ENCODE measurements around the gene PDXK. TPM values are rescaled to one million over a fixed set of nuclear protein-coding genes. Genes with fewer than 3 reads are reported as not detected.

The PDXK gene
- total and polyA plus RNA-seq, 12 donors: 43.0 to 202 (median 95.3) TPM

DNA sequence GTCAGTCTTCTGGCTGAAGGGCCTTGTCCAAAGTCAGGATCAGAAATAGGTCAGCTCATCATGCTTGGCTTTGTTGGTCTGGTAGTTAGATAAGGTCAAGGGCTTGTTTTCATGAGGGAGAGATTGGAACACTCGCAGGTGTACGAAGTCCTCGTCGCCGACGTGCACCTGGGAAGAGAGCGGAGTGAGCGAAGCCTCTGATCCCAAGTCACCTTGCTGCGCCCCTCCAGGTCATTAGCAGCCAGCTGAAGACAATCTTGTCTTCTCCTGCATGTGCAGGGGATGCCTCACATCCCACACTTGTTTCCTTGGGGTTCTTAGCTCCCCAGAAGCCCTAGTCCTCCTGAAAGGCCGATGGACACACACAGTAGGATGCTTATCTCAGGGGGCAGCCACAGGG is 55.2 kb downstream of the PDXK start:
- no peak for TF ChIP-seq POLR2A (IDR thresholded peaks at IDR 0.05)
- TF ChIP-seq, protein P1, sequence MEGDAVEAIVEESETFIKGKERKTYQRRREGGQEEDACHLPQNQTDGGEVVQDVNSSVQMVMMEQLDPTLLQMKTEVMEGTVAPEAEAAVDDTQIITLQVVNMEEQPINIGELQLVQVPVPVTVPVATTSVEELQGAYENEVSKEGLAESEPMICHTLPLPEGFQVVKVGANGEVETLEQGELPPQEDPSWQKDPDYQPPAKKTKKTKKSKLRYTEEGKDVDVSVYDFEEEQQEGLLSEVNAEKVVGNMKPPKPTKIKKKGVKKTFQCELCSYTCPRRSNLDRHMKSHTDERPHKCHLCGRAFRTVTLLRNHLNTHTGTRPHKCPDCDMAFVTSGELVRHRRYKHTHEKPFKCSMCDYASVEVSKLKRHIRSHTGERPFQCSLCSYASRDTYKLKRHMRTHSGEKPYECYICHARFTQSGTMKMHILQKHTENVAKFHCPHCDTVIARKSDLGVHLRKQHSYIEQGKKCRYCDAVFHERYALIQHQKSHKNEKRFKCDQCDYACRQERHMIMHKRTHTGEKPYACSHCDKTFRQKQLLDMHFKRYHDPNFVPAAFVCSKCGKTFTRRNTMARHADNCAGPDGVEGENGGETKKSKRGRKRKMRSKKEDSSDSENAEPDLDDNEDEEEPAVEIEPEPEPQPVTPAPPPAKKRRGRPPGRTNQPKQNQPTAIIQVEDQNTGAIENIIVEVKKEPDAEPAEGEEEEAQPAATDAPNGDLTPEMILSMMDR (IDR thresholded peaks at IDR 0.05): no peak
- intact Hi-C loops (cut with DNase I): no loop called here
- H3K4me3 ChIP-seq: no peak overlapping the region
- DNase-seq: no peak
- no peaks in the 10 kb centered on the region for H3K9me3 ChIP-seq (replicated peaks in 1 of 3)
- H3K27me3 ChIP-seq: no peaks in the 10 kb centered on the region
- H3K4me1 ChIP-seq (replicated peaks in 1 of 2): peaks cover 7 to 13% of the 10 kb centered on the region in 2 donors
- 85 to 96% (median 94%) methylated on average over 8 to 10 of the region's 10 CpGs for WGBS, 4 donors
- H3K27ac ChIP-seq: no peak overlapping the region
- peaks cover 0 to 17% of the 10 kb centered on the region in 2 donors for H3K36me3 ChIP-seq (replicated peaks in 1 of 2)

DNA sequence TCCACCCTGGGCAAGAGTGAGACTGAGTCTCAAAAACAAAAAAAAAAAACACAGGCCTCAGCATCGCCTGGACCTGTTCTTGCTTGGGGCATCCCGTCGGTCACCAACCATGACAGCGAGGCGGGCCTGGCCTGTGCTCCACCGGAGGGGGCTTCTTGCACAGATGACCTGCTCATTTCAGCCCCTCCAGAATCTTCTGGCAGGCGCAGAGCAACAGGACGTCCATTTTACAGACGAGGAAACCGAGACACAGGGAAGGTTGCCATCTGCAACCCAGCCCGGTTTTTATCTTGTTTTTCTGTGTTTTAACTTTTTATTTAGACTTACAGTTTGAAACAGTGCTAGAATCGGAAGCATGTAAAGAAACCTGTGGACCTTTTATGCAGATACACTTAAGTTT is 56.3 kb downstream of the PDXK start:
- intact Hi-C loops (cut with DNase I): no loop called here
- DNase-seq: no peak
- Histone ChIP-seq H3K9me3 (replicated peaks in 1 of 3) (no peaks in the 10 kb centered on the region), H3K36me3 (replicated peaks in 1 of 2) (peaks cover 0 to 17% of the 10 kb centered on the region in 2 donors), H3K4me3 (peak overlapping the region in 2 of 4 donors; percentile 61 to 97), H3K27me3 (no peaks in the 10 kb centered on the region), H3K27ac (no peak overlapping the region), H3K4me1 (replicated peaks in 1 of 2) (peaks cover 7 to 13% of the 10 kb centered on the region in 2 donors)
- TF ChIP-seq POLR2A (IDR thresholded peaks at IDR 0.05): no peak
- TF ChIP-seq, protein P1 (IDR thresholded peaks at IDR 0.05): no peak
- 81 to 85% (median 82%) methylated on average over 12 of the region's 12 CpGs for WGBS, 4 donors

DNA sequence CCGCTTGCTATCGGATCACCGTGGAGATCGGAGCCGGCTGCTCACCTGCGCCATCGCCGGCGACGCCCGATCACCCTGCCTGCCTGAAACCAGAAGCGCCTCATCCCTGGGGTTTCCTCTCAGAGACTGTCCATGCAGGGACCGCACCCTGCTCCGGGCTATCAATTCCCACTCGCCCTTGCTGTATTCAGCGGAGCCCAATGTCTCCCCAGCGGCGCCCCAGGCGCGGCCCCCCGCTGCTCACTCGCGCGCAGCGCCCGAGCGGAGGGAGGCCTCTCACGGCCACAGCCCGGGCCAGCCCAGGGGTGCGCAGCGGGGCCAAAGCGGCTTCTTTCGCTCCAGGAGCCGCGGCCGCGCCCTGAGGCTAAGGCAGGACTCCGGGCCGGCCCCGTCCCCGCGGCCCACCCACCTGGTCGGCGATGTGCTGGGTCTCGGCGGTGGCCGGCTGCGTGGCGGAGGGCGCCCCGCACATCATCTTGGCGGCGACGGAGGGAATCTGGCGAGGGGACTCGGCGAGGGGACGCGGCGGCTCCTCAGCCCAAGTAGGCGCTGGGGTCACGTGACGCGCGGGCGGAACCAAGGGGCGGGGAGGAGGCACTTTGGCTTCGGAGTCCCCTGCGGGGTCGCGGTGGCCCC is 57.0 kb downstream of the PDXK start, which contains the start of gene CSTB:
Gene CSTB, minus strand, starts transcription at position 514 of the 636 bp plus-strand sequence. Its CDS starts 39 bp downstream, at position 475.
- 0 to 1% (median 0%) methylated on average over 3 to 71 of the region's 71 CpGs for WGBS, 4 donors
- Histone ChIP-seq H3K4me3 (peak within 1 kb of the TSS; percentile 51 to 97 (median 70)), H3K27me3 (no peaks in the 10 kb centered on the region), H3K9me3 (replicated peaks in 1 of 3) (no peaks in the 10 kb centered on the region), H3K4me1 (replicated peaks in 1 of 2) (peaks cover 7 to 13% of the 10 kb centered on the region in 2 donors), H3K36me3 (replicated peaks in 1 of 2) (peaks cover 0 to 17% of the 10 kb centered on the region in 2 donors), H3K27ac (peak within 1 kb of the TSS; percentile 52 to 94 (median 91))
- intact Hi-C loops (cut with DNase I): no loop called here
- TF ChIP-seq, protein P1 (IDR thresholded peaks at IDR 0.05): peak in 1 of 6 experiments; percentile 10
- peak; percentile 50 to 80 for TF ChIP-seq POLR2A (IDR thresholded peaks at IDR 0.05)
- DNase-seq: peak; percentile 80 to 86 (median 84)

DNA sequence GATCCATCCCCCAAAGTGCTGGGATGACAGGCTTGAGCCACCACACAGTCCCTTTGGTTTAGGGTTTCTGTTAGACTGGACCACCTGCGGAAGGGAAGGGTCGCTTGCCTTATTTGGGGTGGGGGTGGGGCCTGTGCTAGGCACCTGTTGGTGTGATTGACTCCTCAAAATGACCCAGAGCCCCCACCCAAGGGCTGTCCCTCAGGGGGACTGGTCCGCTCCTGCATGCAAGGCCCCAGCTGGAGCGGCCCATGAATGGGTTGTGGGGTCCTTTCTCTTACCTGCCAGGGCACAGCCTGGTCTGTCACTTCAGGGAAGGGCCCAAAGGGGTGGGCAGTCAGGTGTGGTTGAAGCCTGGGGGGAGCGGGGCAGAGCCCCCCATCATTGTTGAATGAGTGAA is 59.0 kb downstream of the PDXK start:
- no peaks in the 10 kb centered on the region for H3K9me3 ChIP-seq (replicated peaks in 1 of 3)
- peaks cover 0 to 15% of the 10 kb centered on the region in 2 donors for H3K36me3 ChIP-seq (replicated peaks in 1 of 2)
- intact Hi-C loops (cut with DNase I): no loop called here
- peaks cover 7 to 13% of the 10 kb centered on the region in 2 donors for H3K4me1 ChIP-seq (replicated peaks in 1 of 2)
- no peak overlapping the region for H3K27ac ChIP-seq
- TF ChIP-seq, protein P1 (IDR thresholded peaks at IDR 0.05): no peak
- TF ChIP-seq POLR2A (IDR thresholded peaks at IDR 0.05): no peak
- DNase-seq: no peak
- H3K27me3 ChIP-seq: no peaks in the 10 kb centered on the region
- 92 to 100% (median 95%) methylated on average over 1 to 5 of the region's 5 CpGs for WGBS, 4 donors
- no peak overlapping the region for H3K4me3 ChIP-seq

All from adrenal gland (tissue), 12 donors.